NCI-H526 treated with DMSO at 0.1 percent for 48 hours (cell line): ENCODE data around the gene TWF2.

Experiments used
- DNase-seq: peaks from one replicate; lab custom pipeline; 2025; lab: John Stamatoyannopoulos, UW

The TWF2 gene

GRCh38 chr3:52202384-52203077 lies 36.4 kb downstream of the TWF2 start:
- no peak for DNase-seq

DNA sequence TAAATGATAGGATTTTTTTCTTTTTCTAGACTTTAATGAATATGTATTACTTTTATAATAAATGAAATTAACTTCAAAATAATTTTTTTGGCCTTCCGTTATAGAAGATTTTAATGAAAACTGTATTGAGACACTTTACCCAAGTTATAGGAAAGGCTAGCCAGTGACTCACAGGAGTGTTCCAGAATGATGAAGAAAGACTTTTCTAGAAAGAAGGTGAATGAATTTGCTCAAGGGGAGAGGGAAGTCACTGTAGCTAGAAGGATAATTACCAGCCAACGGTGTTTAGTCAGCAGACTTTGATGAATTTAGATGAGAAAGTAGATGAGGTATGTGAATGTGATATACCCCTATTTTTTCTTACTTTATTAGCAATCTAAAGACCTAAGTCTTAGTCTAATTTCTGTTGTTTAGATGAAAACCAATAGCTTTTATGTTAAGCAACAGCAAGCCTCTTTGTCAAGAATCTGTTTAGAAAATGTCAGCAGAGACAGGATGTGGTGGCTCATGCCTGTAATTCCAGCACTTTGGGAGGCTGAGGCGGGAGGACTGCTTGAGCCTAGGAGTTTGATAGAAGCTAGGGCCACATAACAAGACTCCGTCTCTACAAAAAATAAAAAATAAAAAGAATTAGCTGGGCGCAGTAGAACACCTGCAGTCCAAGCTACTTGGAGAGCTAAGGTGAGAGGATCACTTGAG lies 37.8 kb downstream of the TWF2 start:
- DNase-seq = no peak

DNA sequence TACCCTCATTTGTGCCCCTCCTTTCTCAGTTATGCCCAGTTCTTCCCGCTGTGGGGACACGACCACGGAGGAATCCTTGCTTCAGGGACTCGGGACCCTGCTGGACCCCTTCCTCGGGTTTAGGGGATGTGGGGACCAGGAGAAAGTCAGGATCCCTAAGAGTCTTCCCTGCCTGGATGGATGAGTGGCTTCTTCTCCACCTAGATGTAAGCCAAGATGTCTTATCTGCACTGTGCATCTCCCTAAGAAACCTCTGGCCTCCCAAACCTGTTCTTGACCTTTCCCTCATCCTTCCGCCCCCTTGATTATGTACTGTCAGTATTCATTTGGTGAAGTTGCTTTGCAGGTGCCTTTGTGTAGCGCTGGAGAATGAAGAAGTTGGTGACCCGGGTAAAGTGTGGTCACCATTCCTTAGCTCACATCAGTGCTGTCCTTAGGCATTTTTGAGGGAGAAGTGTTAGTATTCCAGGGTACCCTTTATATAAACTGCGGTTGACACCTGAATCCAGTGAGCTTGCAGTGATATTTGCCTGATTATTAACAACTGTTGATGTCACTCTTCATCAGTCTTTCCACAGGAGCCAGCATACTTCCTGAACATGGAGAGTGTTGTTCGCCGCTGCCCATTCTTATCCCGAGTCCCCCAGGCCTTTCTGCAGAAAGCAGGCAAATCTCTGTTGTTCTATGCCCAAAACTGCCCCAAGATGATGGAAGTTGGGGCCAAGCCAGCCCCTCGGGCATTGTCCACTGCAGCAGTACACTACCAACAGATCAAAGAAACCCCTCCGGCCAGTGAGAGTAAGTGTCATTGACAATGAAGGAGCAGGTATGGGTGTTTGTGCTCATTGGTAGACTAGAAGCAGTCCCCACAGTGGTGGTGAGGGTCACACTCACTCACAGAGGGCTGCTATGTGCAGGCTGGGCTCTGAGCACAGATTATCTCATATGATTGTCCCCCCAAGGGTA lies 40.0 kb downstream of the TWF2 start:
- DNase-seq = no peak

- DNase-seq = peak; percentile 68
Observed at GRCh38 chr3:52197842-52198625, 40.9 kb downstream of the TWF2 start, which contains the start of gene ALAS1. TSS of gene ALAS1 (plus strand) at chr3:52198160. CDS start at chr3:52199242, 1,082 bp downstream.

- no peak for DNase-seq
Observed at GRCh38 chr3:52197499-52197841, 41.5 kb downstream of the TWF2 start.

- peak; percentile 20 for DNase-seq
Observed at GRCh38 chr3:52196977-52197376, 42.0 kb downstream of the TWF2 start.

- DNase-seq = no peak
Observed at GRCh38 chr3:52195823-52196331, 43.1 kb downstream of the TWF2 start.

GRCh38 chr3:52195291-52195597 lies 43.7 kb downstream of the TWF2 start:
- no peak for DNase-seq

DNA sequence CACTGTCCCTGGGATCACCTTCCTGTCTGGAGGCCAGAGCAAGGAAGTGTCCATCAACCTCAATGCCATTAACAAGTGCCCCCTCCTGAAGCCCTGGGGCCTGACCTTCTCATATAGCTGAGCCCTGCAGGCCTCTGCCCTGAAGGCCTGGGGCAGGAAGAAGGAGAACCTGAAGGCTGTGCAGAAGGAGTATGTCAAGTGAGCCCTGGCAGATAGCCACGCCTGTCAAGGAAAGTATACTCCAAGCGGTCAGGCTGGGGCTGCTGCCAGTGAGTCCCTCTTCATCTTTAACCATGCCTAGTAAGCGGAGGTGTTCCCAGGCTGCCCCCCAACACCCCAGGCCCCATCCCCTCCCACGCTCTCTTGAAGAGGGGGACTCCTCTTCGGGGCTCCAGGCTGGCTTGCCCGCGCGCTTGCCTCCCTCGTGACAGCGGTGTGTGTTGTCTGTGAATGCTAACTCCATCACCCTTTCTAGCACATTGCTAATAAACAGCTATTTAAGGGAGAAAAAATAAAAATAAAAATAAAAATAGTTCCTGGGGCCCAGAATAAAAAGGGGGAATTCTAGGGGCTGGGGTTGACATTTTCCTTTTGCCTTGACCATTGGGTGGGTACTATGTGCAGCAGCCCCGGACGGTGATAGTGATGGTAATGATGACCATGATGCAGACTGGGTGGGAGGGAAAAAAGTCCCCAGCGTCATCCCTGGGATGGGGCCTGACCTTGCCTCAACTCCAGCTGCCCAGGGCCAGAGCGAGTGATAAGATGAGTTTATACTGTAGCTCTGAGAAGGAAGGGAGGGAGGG lies 44.3 kb downstream of the TWF2 start:
- DNase-seq = no peak

DNA sequence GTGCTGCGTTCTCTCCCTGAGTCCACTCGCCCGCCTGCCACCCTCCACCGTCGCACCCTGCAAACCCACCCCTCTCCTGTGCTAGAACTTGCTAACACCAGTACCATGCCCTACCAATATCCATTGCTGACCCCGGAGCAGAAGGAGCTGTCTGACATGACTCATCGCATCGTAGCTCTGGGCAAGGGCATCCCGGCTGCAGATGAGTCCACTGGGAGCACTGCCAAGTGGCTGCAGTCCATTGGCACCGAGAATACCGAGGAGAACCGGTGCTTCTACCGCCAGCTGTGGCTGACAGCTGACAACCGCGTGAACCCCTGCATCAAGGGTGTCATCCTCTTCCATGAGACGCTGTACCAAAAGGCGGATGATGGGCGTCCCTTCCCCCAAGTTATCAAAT lies 45.9 kb downstream of the TWF2 start:
- no peak for DNase-seq

GRCh38 chr3:52191663-52192062 lies 47.3 kb downstream of the TWF2 start:
- DNase-seq = no peak

DNA sequence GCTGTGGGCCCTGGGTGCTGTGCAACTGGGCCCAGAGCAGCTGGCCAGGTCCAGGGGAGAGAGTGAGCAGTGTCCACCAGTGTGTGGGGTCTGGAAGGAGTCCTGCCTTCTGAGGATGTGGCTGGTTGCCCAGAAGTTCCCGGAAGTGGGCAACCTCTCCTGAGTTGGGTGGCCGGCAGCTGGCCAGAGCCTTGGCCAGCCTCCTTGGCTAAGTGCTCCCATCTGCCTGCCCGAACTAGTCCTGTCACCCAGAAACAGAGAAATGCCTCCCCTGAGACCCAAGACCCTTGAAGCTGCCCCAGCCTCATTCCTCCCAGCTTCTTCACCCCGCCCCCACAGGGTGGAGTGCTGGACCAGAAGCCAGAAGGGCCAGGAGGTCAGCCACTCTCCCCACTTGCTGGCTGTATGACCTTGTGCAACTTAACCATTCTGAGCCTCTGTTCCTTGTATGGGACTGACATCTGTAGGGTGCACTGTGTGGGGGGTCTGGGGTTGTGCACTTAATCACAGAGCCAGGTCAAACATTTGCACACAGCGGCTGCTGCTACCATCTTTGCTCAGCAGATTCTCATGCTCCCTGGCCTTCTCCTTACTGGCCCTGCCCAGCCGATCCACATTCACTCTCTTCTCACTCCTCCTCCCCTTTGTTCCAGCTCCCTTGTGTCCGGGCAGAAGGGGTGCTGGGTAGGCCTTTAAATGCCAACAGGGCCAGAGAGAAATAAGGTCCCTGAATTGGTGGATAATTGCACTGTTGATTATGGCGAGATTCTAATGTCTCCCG lies 48.5 kb downstream of the TWF2 start:
- no peak for DNase-seq

DNA sequence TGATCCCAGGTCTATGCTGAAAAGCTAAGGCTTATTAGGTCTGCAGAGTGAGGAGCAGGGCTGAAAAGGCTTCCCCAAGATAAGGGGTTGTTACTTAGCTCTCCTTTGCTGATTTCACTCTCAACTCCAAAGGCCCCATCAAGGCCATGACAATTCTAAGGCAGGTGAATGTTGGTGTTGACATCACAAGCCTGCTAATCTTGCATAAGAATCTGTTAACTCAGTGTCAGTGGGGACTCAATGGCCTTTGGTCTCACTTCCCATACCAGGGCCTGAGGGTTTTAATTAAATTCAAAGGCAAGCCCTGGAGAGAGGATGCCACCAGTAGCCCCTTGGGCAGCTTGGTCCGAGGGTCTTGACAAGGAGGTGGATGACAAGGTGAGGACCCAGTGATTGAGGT lies 50.4 kb downstream of the TWF2 start:
- no peak for DNase-seq

GRCh38 chr3:52186729-52187128 lies 52.2 kb downstream of the TWF2 start:
- DNase-seq = no peak

GRCh38 chr3:52185837-52186236 lies 53.1 kb downstream of the TWF2 start:
- no peak for DNase-seq

DNA sequence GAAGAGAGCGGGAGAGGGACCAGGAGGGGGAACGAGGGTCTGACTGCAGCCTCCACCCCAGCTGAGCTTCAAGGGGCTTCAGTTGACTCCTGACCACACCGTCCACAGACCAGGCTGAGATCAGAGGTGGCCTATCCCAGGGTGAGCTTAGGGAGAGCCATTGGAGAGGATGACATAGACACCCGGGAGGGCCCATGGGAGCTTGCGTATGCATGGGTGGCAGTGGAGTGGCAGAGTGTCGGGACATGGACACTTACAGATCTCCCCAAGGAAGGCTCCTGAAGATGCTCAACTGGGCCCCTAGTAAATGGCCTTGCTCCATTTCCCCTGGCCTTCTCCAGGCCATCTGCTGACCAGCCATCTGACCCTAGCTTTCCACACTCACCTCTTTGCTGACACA lies 53.6 kb downstream of the TWF2 start:
- DNase-seq = no peak

DNA sequence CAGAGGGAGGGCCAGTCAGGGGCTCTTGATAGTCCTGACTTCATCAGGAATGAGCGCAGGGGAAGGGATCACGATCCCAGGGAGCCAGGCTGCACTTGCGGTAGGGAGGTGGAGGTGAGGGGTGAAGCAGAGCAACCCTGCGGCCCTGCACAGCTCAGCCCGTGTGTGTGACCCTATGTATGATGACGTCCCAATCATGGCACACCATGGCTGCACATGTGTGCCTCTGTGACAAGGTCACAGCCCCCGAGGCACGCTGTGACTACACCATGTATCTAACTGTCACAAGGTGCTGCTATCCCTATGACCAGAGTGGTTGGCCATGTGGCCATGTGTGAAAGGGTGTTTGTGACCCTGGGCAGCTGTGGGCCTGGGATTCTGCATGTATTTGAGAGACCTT lies 54.3 kb downstream of the TWF2 start:
- DNase-seq = no peak

DNA sequence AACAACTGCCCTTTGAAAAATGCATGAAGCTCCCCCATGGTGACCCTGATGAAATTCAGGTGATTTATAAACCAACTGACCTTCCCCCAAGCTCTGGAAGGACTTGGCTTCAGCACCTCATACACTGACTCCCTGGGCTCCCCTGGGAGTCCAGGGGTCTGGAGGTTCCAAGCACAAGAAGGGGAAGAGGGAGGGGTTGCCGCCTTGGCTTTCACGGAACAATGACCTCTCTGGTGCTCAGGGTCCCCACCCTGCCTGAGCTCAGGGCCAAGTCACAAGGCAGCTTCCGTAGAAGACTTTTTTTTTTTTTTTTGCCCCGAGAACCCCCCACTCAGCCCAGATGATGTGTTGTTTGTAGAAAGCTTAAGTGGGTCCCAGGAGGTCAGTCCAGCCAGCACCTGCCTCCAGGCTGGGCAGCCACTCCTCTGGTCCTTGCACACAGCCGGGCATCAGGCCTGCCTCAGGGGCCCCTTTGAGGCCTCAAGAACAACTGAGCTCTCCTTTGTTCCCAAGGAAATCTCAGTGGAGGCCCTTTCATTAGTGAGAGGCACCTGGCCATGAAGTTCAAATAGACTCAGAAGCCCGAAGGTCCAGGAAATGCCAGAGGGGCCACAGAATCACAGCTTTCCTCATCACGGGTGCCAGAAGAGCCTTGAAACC lies 55.0 kb downstream of the TWF2 start:
- DNase-seq = no peak

DNA sequence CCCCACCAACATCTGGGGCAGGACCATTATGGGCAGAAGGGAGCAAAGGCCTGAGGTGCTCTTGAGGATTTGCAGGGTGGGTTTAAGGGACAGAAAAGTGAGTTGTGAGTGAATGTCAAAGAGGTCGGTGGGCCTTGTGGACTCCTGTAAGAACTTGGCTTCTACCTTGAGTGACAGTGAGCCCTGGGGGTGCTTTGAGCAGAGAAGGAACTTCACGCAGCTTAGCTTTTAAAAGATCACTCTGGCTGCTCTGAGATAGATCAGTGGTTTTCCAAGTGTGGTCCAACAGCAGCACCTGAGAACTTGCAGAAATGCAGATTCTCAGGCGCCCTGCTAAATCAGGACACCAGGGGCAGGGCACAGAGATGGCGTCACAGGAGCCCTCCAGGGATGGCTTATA lies 56.3 kb downstream of the TWF2 start:
- DNase-seq = no peak

- no peak for DNase-seq
Observed at GRCh38 chr3:52182196-52182595, 56.8 kb downstream of the TWF2 start.
